Measurements from ENCODE around the gene CNIH2.

Gene CNIH2

DNA sequence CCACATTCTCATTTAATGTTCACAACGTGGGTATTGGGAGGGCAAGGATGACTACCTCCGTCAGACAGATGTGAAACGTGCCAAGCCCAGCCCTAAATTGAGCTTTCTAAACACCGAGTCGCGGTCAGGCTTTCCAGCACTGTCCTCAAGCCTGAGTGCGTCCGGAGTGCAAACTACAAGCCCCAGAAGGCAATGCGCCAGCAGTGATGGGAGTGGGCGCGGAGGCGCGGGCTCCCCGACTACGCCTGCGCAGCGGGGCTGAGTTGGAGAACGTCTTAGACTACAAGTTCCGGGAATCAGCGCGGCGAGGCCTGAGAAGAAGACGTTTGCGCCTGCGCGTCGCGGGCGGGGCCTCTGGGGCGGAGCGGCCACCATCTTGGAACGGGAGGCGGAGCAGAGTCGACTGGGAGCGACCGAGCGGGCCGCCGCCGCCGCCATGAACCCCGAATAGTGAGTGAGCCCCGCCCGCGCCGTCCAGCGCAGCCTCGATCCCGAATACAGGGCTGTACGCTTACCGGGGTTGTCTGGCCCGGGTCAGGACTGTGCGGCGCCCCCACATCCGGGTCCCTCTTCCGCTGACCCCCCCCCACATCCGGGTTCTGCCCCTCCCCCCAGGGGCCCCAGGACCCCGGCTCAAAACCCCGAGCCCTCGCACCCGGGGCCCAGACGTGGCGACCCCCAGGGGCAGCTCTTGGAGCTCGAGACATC is 9.6 kb upstream of the CNIH2 start, which contains the start of gene RAB1B:
Gene RAB1B (plus strand): TSS at position 396 of the 708 bp plus-strand sequence. CDS start 41 bp downstream, at position 437.
- ChIA-PET CTCF (interaction anchor here (0.5 to 4.9 kb wide), 7 partner anchors 10 to 200 kb away, joined by 3 to 24 read pairs (median 5); partner anchors contain the start of gene YIF1A), POLR2A (interaction anchor here (0.5 to 1.8 kb wide), 11 partner anchors 8 to 409 kb away, joined by 3 to 9 read pairs (median 5); partner anchors contain the start of genes CNIH2, DPP3, MUS81 and YIF1A)
- H3K9me3 ChIP-seq (ENCODE audit: control insufficient read depth, insufficient read depth, low read depth, low read length): no peaks in the 10 kb centered on the region
- H3K27ac ChIP-seq (ENCODE audit: extremely low read depth, low read depth, low read length): peak within 1 kb of the TSS; percentile 73
- H3K4me3 ChIP-seq (ENCODE audit: low read depth, low read length): peak within 1 kb of the TSS; percentile 92
- H3K36me3 ChIP-seq (ENCODE audit: control insufficient read depth in 2 of 2, insufficient read depth in 1 of 2, low read length in 2 of 2): peaks cover 0 to 66% of the 10 kb centered on the region in 2 experiments; a peak in 2 of 3 replicates
- peaks cover 2% of the 10 kb centered on the region; the same call in 1 of the 2 replicates for H3K4me1 ChIP-seq (ENCODE audit: control insufficient read depth, insufficient read depth, low read length)
- peak; percentile 97 for TF ChIP-seq ZNF76 (tag by site-specific recombination; IDR thresholded peaks at IDR 0.05; ENCODE audit: borderline replicate concordance, low read depth)
- TF ChIP-seq, protein P1, sequence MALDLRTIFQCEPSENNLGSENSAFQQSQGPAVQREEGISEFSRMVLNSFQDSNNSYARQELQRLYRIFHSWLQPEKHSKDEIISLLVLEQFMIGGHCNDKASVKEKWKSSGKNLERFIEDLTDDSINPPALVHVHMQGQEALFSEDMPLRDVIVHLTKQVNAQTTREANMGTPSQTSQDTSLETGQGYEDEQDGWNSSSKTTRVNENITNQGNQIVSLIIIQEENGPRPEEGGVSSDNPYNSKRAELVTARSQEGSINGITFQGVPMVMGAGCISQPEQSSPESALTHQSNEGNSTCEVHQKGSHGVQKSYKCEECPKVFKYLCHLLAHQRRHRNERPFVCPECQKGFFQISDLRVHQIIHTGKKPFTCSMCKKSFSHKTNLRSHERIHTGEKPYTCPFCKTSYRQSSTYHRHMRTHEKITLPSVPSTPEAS (tag by site-specific recombination; IDR thresholded peaks at IDR 0.05): no peak
- TF ChIP-seq KLF1 (tag by site-specific recombination; IDR thresholded peaks at IDR 0.05): peak; percentile 35; the same call in 1 of the 2 replicates
- TF ChIP-seq, protein P2, sequence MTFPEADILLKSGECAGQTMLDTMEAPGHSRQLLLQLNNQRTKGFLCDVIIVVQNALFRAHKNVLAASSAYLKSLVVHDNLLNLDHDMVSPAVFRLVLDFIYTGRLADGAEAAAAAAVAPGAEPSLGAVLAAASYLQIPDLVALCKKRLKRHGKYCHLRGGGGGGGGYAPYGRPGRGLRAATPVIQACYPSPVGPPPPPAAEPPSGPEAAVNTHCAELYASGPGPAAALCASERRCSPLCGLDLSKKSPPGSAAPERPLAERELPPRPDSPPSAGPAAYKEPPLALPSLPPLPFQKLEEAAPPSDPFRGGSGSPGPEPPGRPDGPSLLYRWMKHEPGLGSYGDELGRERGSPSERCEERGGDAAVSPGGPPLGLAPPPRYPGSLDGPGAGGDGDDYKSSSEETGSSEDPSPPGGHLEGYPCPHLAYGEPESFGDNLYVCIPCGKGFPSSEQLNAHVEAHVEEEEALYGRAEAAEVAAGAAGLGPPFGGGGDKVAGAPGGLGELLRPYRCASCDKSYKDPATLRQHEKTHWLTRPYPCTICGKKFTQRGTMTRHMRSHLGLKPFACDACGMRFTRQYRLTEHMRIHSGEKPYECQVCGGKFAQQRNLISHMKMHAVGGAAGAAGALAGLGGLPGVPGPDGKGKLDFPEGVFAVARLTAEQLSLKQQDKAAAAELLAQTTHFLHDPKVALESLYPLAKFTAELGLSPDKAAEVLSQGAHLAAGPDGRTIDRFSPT (tag by site-specific recombination; IDR thresholded peaks at IDR 0.05): no peak
- no peak for TF ChIP-seq ZNF394 (tag by site-specific recombination; IDR thresholded peaks at IDR 0.05; ENCODE audit: borderline replicate concordance)
- TF ChIP-seq GLI4 (tag by site-specific recombination; IDR thresholded peaks at IDR 0.05): no peak
- TF ChIP-seq OVOL3 (tag by site-specific recombination; IDR thresholded peaks at IDR 0.05): no peak
- TF ChIP-seq, protein P3, sequence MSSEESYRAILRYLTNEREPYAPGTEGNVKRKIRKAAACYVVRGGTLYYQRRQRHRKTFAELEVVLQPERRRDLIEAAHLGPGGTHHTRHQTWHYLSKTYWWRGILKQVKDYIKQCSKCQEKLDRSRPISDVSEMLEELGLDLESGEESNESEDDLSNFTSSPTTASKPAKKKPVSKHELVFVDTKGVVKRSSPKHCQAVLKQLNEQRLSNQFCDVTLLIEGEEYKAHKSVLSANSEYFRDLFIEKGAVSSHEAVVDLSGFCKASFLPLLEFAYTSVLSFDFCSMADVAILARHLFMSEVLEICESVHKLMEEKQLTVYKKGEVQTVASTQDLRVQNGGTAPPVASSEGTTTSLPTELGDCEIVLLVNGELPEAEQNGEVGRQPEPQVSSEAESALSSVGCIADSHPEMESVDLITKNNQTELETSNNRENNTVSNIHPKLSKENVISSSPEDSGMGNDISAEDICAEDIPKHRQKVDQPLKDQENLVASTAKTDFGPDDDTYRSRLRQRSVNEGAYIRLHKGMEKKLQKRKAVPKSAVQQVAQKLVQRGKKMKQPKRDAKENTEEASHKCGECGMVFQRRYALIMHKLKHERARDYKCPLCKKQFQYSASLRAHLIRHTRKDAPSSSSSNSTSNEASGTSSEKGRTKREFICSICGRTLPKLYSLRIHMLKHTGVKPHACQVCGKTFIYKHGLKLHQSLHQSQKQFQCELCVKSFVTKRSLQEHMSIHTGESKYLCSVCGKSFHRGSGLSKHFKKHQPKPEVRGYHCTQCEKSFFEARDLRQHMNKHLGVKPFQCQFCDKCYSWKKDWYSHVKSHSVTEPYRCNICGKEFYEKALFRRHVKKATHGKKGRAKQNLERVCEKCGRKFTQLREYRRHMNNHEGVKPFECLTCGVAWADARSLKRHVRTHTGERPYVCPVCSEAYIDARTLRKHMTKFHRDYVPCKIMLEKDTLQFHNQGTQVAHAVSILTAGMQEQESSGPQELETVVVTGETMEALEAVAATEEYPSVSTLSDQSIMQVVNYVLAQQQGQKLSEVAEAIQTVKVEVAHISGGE (tag by site-specific recombination; conservative IDR thresholded peaks at IDR 0.05; ENCODE audit: low read depth): peak; percentile 67
- no peak for TF ChIP-seq BCL11A (tag by site-specific recombination; IDR thresholded peaks at IDR 0.05; ENCODE audit: low read depth)
- TF ChIP-seq ZNF600 (tag by site-specific recombination; IDR thresholded peaks at IDR 0.05): 0 out of 2 replicates have a peak, but pooled peaks have one; percentile 47
- TF ChIP-seq, protein P4, sequence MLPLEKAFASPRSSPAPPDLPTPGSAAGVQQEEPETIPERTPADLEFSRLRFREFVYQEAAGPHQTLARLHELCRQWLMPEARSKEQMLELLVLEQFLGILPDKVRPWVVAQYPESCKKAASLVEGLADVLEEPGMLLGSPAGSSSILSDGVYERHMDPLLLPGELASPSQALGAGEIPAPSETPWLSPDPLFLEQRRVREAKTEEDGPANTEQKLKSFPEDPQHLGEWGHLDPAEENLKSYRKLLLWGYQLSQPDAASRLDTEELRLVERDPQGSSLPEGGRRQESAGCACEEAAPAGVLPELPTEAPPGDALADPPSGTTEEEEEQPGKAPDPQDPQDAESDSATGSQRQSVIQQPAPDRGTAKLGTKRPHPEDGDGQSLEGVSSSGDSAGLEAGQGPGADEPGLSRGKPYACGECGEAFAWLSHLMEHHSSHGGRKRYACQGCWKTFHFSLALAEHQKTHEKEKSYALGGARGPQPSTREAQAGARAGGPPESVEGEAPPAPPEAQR (tag by site-specific recombination; IDR thresholded peaks at IDR 0.05): no peak
- no peak for TF ChIP-seq ZNF2 (tag by site-specific recombination; IDR thresholded peaks at IDR 0.05)
- TF ChIP-seq KLF8 (tag by site-specific recombination; IDR thresholded peaks at IDR 0.05): peak; percentile 34; the same call in 1 of the 2 replicates
- no peak for TF ChIP-seq ZNF670 (tag by site-specific recombination; IDR thresholded peaks at IDR 0.05; ENCODE audit: low read depth)
- no peak for TF ChIP-seq ZNF654 (tag by site-specific recombination; IDR thresholded peaks at IDR 0.05; ENCODE audit: low read depth)
- TF ChIP-seq, protein P5, sequence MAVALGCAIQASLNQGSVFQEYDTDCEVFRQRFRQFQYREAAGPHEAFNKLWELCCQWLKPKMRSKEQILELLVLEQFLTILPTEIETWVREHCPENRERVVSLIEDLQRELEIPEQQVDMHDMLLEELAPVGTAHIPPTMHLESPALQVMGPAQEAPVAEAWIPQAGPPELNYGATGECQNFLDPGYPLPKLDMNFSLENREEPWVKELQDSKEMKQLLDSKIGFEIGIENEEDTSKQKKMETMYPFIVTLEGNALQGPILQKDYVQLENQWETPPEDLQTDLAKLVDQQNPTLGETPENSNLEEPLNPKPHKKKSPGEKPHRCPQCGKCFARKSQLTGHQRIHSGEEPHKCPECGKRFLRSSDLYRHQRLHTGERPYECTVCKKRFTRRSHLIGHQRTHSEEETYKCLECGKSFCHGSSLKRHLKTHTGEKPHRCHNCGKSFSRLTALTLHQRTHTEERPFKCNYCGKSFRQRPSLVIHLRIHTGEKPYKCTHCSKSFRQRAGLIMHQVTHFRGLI (tag by site-specific recombination; IDR thresholded peaks at IDR 0.05): peak; percentile 80; the same call in 1 of the 2 replicates
- TF ChIP-seq SP2 (tag by site-specific recombination; IDR thresholded peaks at IDR 0.05): peak; percentile 63
- TF ChIP-seq EGR2 (tag by site-specific recombination; IDR thresholded peaks at IDR 0.05; ENCODE audit: low read depth): peak; percentile 52
- peak; percentile 92 for TF ChIP-seq SP3 (tag by site-specific recombination; IDR thresholded peaks at IDR 0.05)
- TF ChIP-seq ZNF549 (tag by site-specific recombination; IDR thresholded peaks at IDR 0.05): no peak
- TF ChIP-seq ZNF223 (tag by site-specific recombination; IDR thresholded peaks at IDR 0.05): no peak
- TF ChIP-seq, protein P6, sequence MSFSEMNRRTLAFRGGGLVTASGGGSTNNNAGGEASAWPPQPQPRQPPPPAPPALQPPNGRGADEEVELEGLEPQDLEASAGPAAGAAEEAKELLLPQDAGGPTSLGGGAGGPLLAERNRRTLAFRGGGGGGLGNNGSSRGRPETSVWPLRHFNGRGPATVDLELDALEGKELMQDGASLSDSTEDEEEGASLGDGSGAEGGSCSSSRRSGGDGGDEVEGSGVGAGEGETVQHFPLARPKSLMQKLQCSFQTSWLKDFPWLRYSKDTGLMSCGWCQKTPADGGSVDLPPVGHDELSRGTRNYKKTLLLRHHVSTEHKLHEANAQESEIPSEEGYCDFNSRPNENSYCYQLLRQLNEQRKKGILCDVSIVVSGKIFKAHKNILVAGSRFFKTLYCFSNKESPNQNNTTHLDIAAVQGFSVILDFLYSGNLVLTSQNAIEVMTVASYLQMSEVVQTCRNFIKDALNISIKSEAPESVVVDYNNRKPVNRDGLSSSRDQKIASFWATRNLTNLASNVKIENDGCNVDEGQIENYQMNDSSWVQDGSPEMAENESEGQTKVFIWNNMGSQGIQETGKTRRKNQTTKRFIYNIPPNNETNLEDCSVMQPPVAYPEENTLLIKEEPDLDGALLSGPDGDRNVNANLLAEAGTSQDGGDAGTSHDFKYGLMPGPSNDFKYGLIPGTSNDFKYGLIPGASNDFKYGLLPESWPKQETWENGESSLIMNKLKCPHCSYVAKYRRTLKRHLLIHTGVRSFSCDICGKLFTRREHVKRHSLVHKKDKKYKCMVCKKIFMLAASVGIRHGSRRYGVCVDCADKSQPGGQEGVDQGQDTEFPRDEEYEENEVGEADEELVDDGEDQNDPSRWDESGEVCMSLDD (tag by site-specific recombination; IDR thresholded peaks at IDR 0.05): peak; percentile 75
